Measurements from ENCODE around the gene PAX7.

PAX7 gene

DNA sequence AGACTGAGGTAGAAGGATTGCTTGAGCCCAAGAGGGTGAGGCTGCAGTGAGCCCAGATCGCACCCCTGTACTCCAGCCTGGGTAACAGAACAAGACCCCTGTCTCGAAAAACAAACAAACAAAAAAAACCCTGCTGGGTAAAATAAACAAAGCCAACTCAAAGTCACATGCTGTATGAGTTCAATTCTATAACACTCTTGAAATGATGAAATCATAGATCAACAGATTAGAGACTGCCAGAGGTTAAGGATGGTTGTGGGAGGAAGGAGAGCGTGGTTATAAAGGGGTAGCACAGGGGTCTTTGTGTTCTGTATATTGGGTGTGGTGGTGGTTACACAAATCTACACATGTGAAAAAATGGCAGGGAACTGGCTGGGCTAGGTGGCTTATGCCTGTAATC lies 166.3 kb downstream of the PAX7 start:
- no peak for DNase-seq (ENCODE audit: low read depth)
